GM20000 (cell line): ENCODE measurements around the gene PANK4.

Experiments
- DNase-seq: peaks from one replicate; pipeline ENCODE4 v3.0.0; 2012; ENCODE audit warnings: low spot score
- CTCF ChIP-seq: IDR thresholded peaks from 2 replicates; pipeline ENCODE4 v1.5.1; 2012; ENCODE audit warnings: mild to moderate bottlenecking, control low read depth; ENCODE audit errors: extremely low read depth, missing control alignments

PANK4 gene

GRCh38 chr1:2458687-2459086, 67.7 kb downstream of the PANK4 start:
- no peak for TF ChIP-seq CTCF
- DNase-seq = no peak
